ENCODE measurements around the gene ZFHX3.

Gene ZFHX3

GRCh38 chr16:72809446-72809845 is 238.5 kb downstream of the ZFHX3 start:
- no peak overlapping the region for H2AFZ ChIP-seq (ENCODE audit: low read depth)

GRCh38 chr16:72808754-72809153 is 239.2 kb downstream of the ZFHX3 start:
- H3K4me3 ChIP-seq (IDR thresholded peaks at IDR 0.05; ENCODE audit: insufficient read depth, low read depth, low read length) = no peak overlapping the region
- no peaks in the 10 kb centered on the region for H3K4me1 ChIP-seq (ENCODE audit: low read depth, poor library complexity, severe bottlenecking)
- no peaks in the 10 kb centered on the region for H3K79me2 ChIP-seq (ENCODE audit: insufficient read depth, low read depth)
- H4K20me1 ChIP-seq (ENCODE audit: insufficient read depth) = no peaks in the 10 kb centered on the region
- H3K27me3 ChIP-seq (ENCODE audit: insufficient read depth, low read depth) = no peaks in the 10 kb centered on the region
- H3K9ac ChIP-seq = no peak overlapping the region
- TF ChIP-seq, protein P1, sequence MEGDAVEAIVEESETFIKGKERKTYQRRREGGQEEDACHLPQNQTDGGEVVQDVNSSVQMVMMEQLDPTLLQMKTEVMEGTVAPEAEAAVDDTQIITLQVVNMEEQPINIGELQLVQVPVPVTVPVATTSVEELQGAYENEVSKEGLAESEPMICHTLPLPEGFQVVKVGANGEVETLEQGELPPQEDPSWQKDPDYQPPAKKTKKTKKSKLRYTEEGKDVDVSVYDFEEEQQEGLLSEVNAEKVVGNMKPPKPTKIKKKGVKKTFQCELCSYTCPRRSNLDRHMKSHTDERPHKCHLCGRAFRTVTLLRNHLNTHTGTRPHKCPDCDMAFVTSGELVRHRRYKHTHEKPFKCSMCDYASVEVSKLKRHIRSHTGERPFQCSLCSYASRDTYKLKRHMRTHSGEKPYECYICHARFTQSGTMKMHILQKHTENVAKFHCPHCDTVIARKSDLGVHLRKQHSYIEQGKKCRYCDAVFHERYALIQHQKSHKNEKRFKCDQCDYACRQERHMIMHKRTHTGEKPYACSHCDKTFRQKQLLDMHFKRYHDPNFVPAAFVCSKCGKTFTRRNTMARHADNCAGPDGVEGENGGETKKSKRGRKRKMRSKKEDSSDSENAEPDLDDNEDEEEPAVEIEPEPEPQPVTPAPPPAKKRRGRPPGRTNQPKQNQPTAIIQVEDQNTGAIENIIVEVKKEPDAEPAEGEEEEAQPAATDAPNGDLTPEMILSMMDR (conservative IDR thresholded peaks at IDR 0.05; ENCODE audit: low read depth, low read length) = no peak
- no peak overlapping the region for H3K4me2 ChIP-seq
- no peak overlapping the region for H3K27ac ChIP-seq
- no peaks in the 10 kb centered on the region for H3K36me3 ChIP-seq (ENCODE audit: insufficient read depth)
- no peak overlapping the region for H2AFZ ChIP-seq (ENCODE audit: low read depth)

More at GRCh38 chr16:72809446-72809845, 238.5 kb downstream of the ZFHX3 start:
- Histone ChIP-seq H3K9ac (no peak overlapping the region), H3K4me3 (IDR thresholded peaks at IDR 0.05; ENCODE audit: insufficient read depth, low read depth, low read length) (no peak overlapping the region), H3K27ac (no peak overlapping the region), H3K36me3 (ENCODE audit: insufficient read depth) (no peaks in the 10 kb centered on the region), H3K4me1 (ENCODE audit: low read depth, poor library complexity, severe bottlenecking) (no peaks in the 10 kb centered on the region), H3K79me2 (ENCODE audit: insufficient read depth, low read depth) (no peaks in the 10 kb centered on the region), H3K27me3 (ENCODE audit: insufficient read depth, low read depth) (no peaks in the 10 kb centered on the region), H3K4me2 (no peak overlapping the region), H4K20me1 (ENCODE audit: insufficient read depth) (no peaks in the 10 kb centered on the region)
- TF ChIP-seq, protein P1 (conservative IDR thresholded peaks at IDR 0.05; ENCODE audit: low read depth, low read length) = no peak

- TF ChIP-seq, protein P1 (conservative IDR thresholded peaks at IDR 0.05; ENCODE audit: low read depth, low read length) = no peak
- Histone ChIP-seq H3K4me1 (ENCODE audit: low read depth, poor library complexity, severe bottlenecking) (no peaks in the 10 kb centered on the region), H4K20me1 (ENCODE audit: insufficient read depth) (no peaks in the 10 kb centered on the region), H3K4me3 (IDR thresholded peaks at IDR 0.05; ENCODE audit: insufficient read depth, low read depth, low read length) (no peak overlapping the region), H2AFZ (ENCODE audit: low read depth) (no peak overlapping the region), H3K36me3 (ENCODE audit: insufficient read depth) (no peaks in the 10 kb centered on the region), H3K79me2 (ENCODE audit: insufficient read depth, low read depth) (no peaks in the 10 kb centered on the region), H3K27ac (no peak overlapping the region), H3K4me2 (no peak overlapping the region), H3K9ac (no peak overlapping the region), H3K27me3 (ENCODE audit: insufficient read depth, low read depth) (no peaks in the 10 kb centered on the region)
Measured at GRCh38 chr16:72807245-72807644, 240.7 kb downstream of the ZFHX3 start.

GRCh38 chr16:72805486-72805885 is 242.4 kb downstream of the ZFHX3 start:
- TF ChIP-seq, protein P1 (conservative IDR thresholded peaks at IDR 0.05; ENCODE audit: low read depth, low read length) = no peak
- no peak overlapping the region for H2AFZ ChIP-seq (ENCODE audit: low read depth)
- no peaks in the 10 kb centered on the region for H3K79me2 ChIP-seq (ENCODE audit: insufficient read depth, low read depth)
- no peak overlapping the region for H3K27ac ChIP-seq
- no peak overlapping the region for H3K9ac ChIP-seq
- H3K4me1 ChIP-seq (ENCODE audit: low read depth, poor library complexity, severe bottlenecking) = no peaks in the 10 kb centered on the region
- no peaks in the 10 kb centered on the region for H3K27me3 ChIP-seq (ENCODE audit: insufficient read depth, low read depth)
- H3K36me3 ChIP-seq (ENCODE audit: insufficient read depth) = no peaks in the 10 kb centered on the region
- H3K4me2 ChIP-seq = no peak overlapping the region
- no peaks in the 10 kb centered on the region for H4K20me1 ChIP-seq (ENCODE audit: insufficient read depth)
- no peak overlapping the region for H3K4me3 ChIP-seq (IDR thresholded peaks at IDR 0.05; ENCODE audit: insufficient read depth, low read depth, low read length)
